ENCODE data around the gene SLX4IP. TPM values are rescaled to one million over a fixed set of nuclear protein-coding genes. Genes with fewer than 3 reads are reported as not detected.
A peak's percentile ranks its signal among the peaks of the same experiment; 100 is the strongest.

The SLX4IP gene
- total and polyA plus RNA-seq, 2 donors (not counting 3 experiments of a cell fraction or from before 2014, with no cell fraction given) = 1.9 to 4.5 TPM

- BruUV-seq (replicated peaks) = no TSS peak
- Histone ChIP-seq H3K79me2 (ENCODE audit: control insufficient read depth, insufficient read depth, low read length) (no peaks in the 10 kb centered on the region), H4K20me1 (replicated peaks; ENCODE audit: control insufficient read depth, extremely low read depth, insufficient read depth, low read length) (no peaks in the 10 kb centered on the region), H3K9me3 (replicated peaks; ENCODE audit: control insufficient read depth, insufficient read depth, low read length) (no peaks in the 10 kb centered on the region), H3K9me1 (replicated peaks; ENCODE audit: control insufficient read depth, extremely low read depth, insufficient read depth, low read length) (no peaks in the 10 kb centered on the region), H3K4me2 (ENCODE audit: insufficient read depth, low read length) (no peak overlapping the region), H3K4me1 (ENCODE audit: control insufficient read depth, extremely low read depth, insufficient read depth, low read length) (no peaks in the 10 kb centered on the region), H3K9ac (replicated peaks; ENCODE audit: extremely low read depth, insufficient read depth, low read length) (no peak overlapping the region), H2AFZ (ENCODE audit: low read depth, low read length) (no peak overlapping the region), H3K27ac (ENCODE audit: insufficient read depth, low read depth, low read length) (no peak overlapping the region), H3K36me3 (ENCODE audit: control insufficient read depth in 2 of 2, extremely low read depth in 1 of 2, insufficient read depth in 2 of 2, low read length in 2 of 2) (no peaks in the 10 kb centered on the region), H3K4me3 (replicated peaks in 1 of 3; ENCODE audit: insufficient read depth in 1 of 3, low read depth in 1 of 3, low read length in 3 of 3) (no peak overlapping the region), H3K27me3 (ENCODE audit: control insufficient read depth in 2 of 2, insufficient read depth in 2 of 2, low read length in 2 of 2) (no peaks in the 10 kb centered on the region)
- POLR2A ChIA-PET = no interaction called here
- FAIRE-seq = no peak
- intact Hi-C loops (cut with micrococcal nuclease) = no loop called here
- CTCF ChIA-PET = no interaction called here
- no peak for DNase-seq (ENCODE audit: low read depth, low spot score)
- TF ChIP-seq MYC (IDR thresholded peaks at IDR 0.05; ENCODE audit: low read depth, low read length) = no peak
- no peak for TF ChIP-seq MAX (IDR thresholded peaks at IDR 0.05; ENCODE audit: insufficient read depth, insufficient read length)
- no peak for TF ChIP-seq CTCF (IDR thresholded peaks at IDR 0.05; ENCODE audit: extremely low read depth in 1 of 2, insufficient read depth in 1 of 2, low read depth in 1 of 2, low read length in 2 of 2)
- dilution Hi-C loops (cut with MboI; ENCODE audit: extremely low pct_ligation_motif_present, low sequenced_read_pairs) = no loop called here
Observed at GRCh38 chr20:10445758-10446157, 10.7 kb downstream of the SLX4IP start.

- POLR2A ChIA-PET = no interaction called here
- Histone ChIP-seq H3K27me3 (ENCODE audit: control insufficient read depth in 2 of 2, insufficient read depth in 2 of 2, low read length in 2 of 2) (no peaks in the 10 kb centered on the region), H3K4me1 (ENCODE audit: control insufficient read depth, extremely low read depth, insufficient read depth, low read length) (no peaks in the 10 kb centered on the region), H3K9me3 (replicated peaks; ENCODE audit: control insufficient read depth, insufficient read depth, low read length) (no peaks in the 10 kb centered on the region), H4K20me1 (replicated peaks; ENCODE audit: control insufficient read depth, extremely low read depth, insufficient read depth, low read length) (no peaks in the 10 kb centered on the region), H2AFZ (ENCODE audit: low read depth, low read length) (no peak overlapping the region), H3K79me2 (ENCODE audit: control insufficient read depth, insufficient read depth, low read length) (no peaks in the 10 kb centered on the region), H3K4me3 (replicated peaks in 1 of 3; ENCODE audit: insufficient read depth in 1 of 3, low read depth in 1 of 3, low read length in 3 of 3) (no peak overlapping the region), H3K27ac (ENCODE audit: insufficient read depth, low read depth, low read length) (no peak overlapping the region), H3K4me2 (ENCODE audit: insufficient read depth, low read length) (peak overlapping the region; percentile 45), H3K9me1 (replicated peaks; ENCODE audit: control insufficient read depth, extremely low read depth, insufficient read depth, low read length) (no peaks in the 10 kb centered on the region), H3K9ac (replicated peaks; ENCODE audit: extremely low read depth, insufficient read depth, low read length) (no peak overlapping the region), H3K36me3 (ENCODE audit: control insufficient read depth in 2 of 2, extremely low read depth in 1 of 2, insufficient read depth in 2 of 2, low read length in 2 of 2) (no peaks in the 10 kb centered on the region)
- CTCF ChIA-PET = no interaction called here
- no peak for TF ChIP-seq MAX (IDR thresholded peaks at IDR 0.05; ENCODE audit: insufficient read depth, insufficient read length)
- no peak for TF ChIP-seq EZH2 (IDR thresholded peaks at IDR 0.05; ENCODE audit: borderline replicate concordance, low read depth, low read length, severe bottlenecking)
- TF ChIP-seq POLR2A (IDR thresholded peaks at IDR 0.05; ENCODE audit: low read depth, low read length) = no peak
- TF ChIP-seq JUN (IDR thresholded peaks at IDR 0.05; ENCODE audit: borderline replicate concordance, insufficient read depth, insufficient read length, low read depth) = peak; percentile 57
- no peak for TF ChIP-seq CTCF (IDR thresholded peaks at IDR 0.05; ENCODE audit: extremely low read depth in 1 of 2, insufficient read depth in 1 of 2, low read depth in 1 of 2, low read length in 2 of 2)
- TF ChIP-seq POLR2AphosphoS5 (IDR thresholded peaks at IDR 0.05; ENCODE audit: insufficient read depth, low read depth, low read length) = no peak
- TF ChIP-seq MYC (IDR thresholded peaks at IDR 0.05; ENCODE audit: low read depth, low read length) = no peak
- TF ChIP-seq GATA2 (IDR thresholded peaks at IDR 0.05; ENCODE audit: insufficient read depth, insufficient read length, low read depth, low read length) = no peak
- peak; percentile 65 for TF ChIP-seq FOS (IDR thresholded peaks at IDR 0.05; ENCODE audit: borderline replicate concordance, insufficient read depth, low read length)
- dilution Hi-C loops (cut with MboI; ENCODE audit: extremely low pct_ligation_motif_present, low sequenced_read_pairs) (no loop called here), intact Hi-C loops (cut with micrococcal nuclease) (no loop called here)
- BruUV-seq (replicated peaks) = no TSS peak
- DNase-seq (ENCODE audit: low read depth, low spot score) (peak; percentile 66), FAIRE-seq (peak; percentile 55)
Observed at GRCh38 chr20:10447028-10447427, 11.9 kb downstream of the SLX4IP start.
